ENCODE results near the gene DOK7.
"Not testable (repeated sequence)": the region's sequence is repeated elsewhere in the genome, so short reads cannot be mapped to it uniquely, and the experiment has no call there.

Gene DOK7

GRCh38 chr4:3531879-3532750, 69.0 kb downstream of the DOK7 start, which contains the start of gene LRPAP1:
Gene LRPAP1 (minus strand): TSS chr4:3532422. CDS start chr4:3532412, 10 bp downstream.
- peak; percentile 8 for DNase-seq (ENCODE audit: low read depth, low spot score)
- peak within 1 kb of the TSS; percentile 92 for H3K9ac ChIP-seq (ENCODE audit: insufficient read length)
- no peak within 1 kb of the TSS for H3K27ac ChIP-seq
- TF ChIP-seq POLR2AphosphoS5 (IDR thresholded peaks at IDR 0.05; ENCODE audit: borderline replicate concordance, low read depth, low read length): peak; percentile 95
- TF ChIP-seq EZH2 (IDR thresholded peaks at IDR 0.05): no peak
- no peak for TF ChIP-seq FOXP2 (optimal IDR thresholded peaks at IDR 0.05; ENCODE audit: control extremely low read depth, extremely low read length, insufficient read depth)
- no peaks in the 10 kb centered on the region for H3K36me3 ChIP-seq (ENCODE audit: insufficient read depth, low read length)
- H3K9me3 ChIP-seq (ENCODE audit: low read depth, low read length): no peaks in the 10 kb centered on the region
- peak within 1 kb of the TSS; percentile 97 for H3K4me3 ChIP-seq

- no peak for DNase-seq (ENCODE audit: low read depth, low spot score)
- Histone ChIP-seq H3K27ac (no peak overlapping the region), H3K9ac (ENCODE audit: insufficient read length) (no peak overlapping the region), H3K4me3 (peak overlapping the region; percentile 97), H3K9me3 (ENCODE audit: low read depth, low read length) (no peaks in the 10 kb centered on the region), H3K36me3 (ENCODE audit: insufficient read depth, low read length) (no peaks in the 10 kb centered on the region)
- TF ChIP-seq POLR2AphosphoS5 (IDR thresholded peaks at IDR 0.05; ENCODE audit: borderline replicate concordance, low read depth, low read length) (no peak), FOXP2 (optimal IDR thresholded peaks at IDR 0.05; ENCODE audit: control extremely low read depth, extremely low read length, insufficient read depth) (no peak), EZH2 (IDR thresholded peaks at IDR 0.05) (no peak)
Observed at GRCh38 chr4:3532751-3533422, 69.8 kb downstream of the DOK7 start.

GRCh38 chr4:3533423-3533820, 70.3 kb downstream of the DOK7 start:
- no peaks in the 10 kb centered on the region for H3K36me3 ChIP-seq (ENCODE audit: insufficient read depth, low read length)
- H3K27ac ChIP-seq: no peak overlapping the region
- H3K9me3 ChIP-seq (ENCODE audit: low read depth, low read length): no peaks in the 10 kb centered on the region
- no peak overlapping the region for H3K4me3 ChIP-seq
- no peak for DNase-seq (ENCODE audit: low read depth, low spot score)
- TF ChIP-seq EZH2 (IDR thresholded peaks at IDR 0.05) (no peak), POLR2AphosphoS5 (IDR thresholded peaks at IDR 0.05; ENCODE audit: borderline replicate concordance, low read depth, low read length) (no peak), FOXP2 (optimal IDR thresholded peaks at IDR 0.05; ENCODE audit: control extremely low read depth, extremely low read length, insufficient read depth) (no peak)
- no peak overlapping the region for H3K9ac ChIP-seq (ENCODE audit: insufficient read length)

GRCh38 chr4:3535812-3536211, 72.7 kb downstream of the DOK7 start:
- not testable (repeated sequence) for H3K9ac ChIP-seq (ENCODE audit: insufficient read length); H3K27ac ChIP-seq; H3K9me3 ChIP-seq (ENCODE audit: low read depth, low read length); H3K4me3 ChIP-seq; H3K36me3 ChIP-seq (ENCODE audit: insufficient read depth, low read length); DNase-seq (ENCODE audit: low read depth, low spot score)

GRCh38 chr4:3538906-3539305, 75.8 kb downstream of the DOK7 start:
- not testable (repeated sequence) for H3K4me3 ChIP-seq; H3K9me3 ChIP-seq (ENCODE audit: low read depth, low read length); H3K27ac ChIP-seq; H3K36me3 ChIP-seq (ENCODE audit: insufficient read depth, low read length); H3K9ac ChIP-seq (ENCODE audit: insufficient read length); DNase-seq (ENCODE audit: low read depth, low spot score)

GRCh38 chr4:3543415-3543814, 80.3 kb downstream of the DOK7 start:
- H3K36me3 ChIP-seq (ENCODE audit: insufficient read depth, low read length); DNase-seq (ENCODE audit: low read depth, low spot score); H3K9ac ChIP-seq (ENCODE audit: insufficient read length); H3K4me3 ChIP-seq; H3K27ac ChIP-seq; H3K9me3 ChIP-seq (ENCODE audit: low read depth, low read length): not testable (repeated sequence)
